Left cardiac atrium (tissue), 4 donors: ENCODE measurements around the gene TBCD. TPM values are rescaled to one million over a fixed set of nuclear protein-coding genes. Genes with fewer than 3 reads are reported as not detected.

Source experiments
- ATAC-seq, 2 donors: fragments of 200-7000 bp; cut with Tn5 transposase; one replicate each; pipeline ENCODE4 v1.9.1; 2020; ENCODE audit warnings: mild to moderate bottlenecking in 2 of 2, moderate library complexity in 2 of 2
- DNase-seq: peaks from one replicate; pipeline ENCODE4 v3.0.0-alpha.2; 2020
- intact Hi-C, 2 donors: fragments of 100-400 bp; cut with DNase I; formaldehyde crosslinking; loops; one replicate each; pipeline versions ENCODE4 v1.14.1 to v1.15.1; 2022 to 2023
- total RNA-seq, 2 donors: library from RNA; stranded (reverse); fragmentation: NEBNext Ultra II Directional; extraction: Animal tissue kit (Norgen Biotek cat#: 25700); gene quantifications; one replicate each; pipeline ENCODE4 v1.2.1, GENCODE V29; 2021
- donor health status: DM: no; HTN: yes; CAD: no.
- donor health status: DM: no; HTN: yes; CAD: no; lungs with severe emphysema.
- donor health status: DM: yes; HTN: yes; CAD: no.
- donor health status: Dilated cardiomyopathy.

TBCD gene
- total RNA-seq, 2 donors from 2014 or later, result 37.0 to 59.8 TPM

GRCh38 chr17:82883419-82884031, 131.7 kb downstream of the TBCD start:
- ATAC-seq (no peak), DNase-seq (no peak)
- intact Hi-C loops, result no loop called here

DNA sequence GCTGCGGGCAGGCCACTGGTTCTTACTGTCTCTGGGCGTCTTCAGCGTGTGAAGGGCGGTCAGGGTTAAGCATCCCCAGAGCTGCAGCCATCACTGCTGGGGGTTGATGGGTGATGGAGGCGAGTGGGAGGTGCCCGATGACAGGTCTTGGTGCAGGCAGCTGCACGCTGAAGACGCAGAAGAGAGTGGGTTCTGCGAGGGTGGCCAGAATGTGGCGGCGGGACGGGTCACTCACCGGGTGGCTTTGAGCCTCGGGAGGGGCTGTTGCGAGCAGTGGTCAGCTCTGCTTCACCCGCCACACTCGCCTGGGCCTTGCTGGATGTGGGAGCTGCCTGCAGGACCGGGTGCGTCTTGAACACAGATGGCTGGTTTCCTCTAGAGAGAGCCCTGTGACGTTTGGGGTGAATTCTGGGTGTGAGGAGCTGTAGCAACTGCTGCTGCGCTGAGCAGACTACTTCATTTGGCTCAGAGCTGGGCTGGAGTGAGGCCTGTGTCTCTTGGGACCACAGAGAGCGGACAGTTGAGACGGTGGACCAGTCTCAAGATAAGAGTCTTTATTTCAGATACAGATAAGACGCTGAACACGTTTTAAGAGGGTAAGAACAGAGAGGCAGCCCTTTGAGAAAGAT, 132.6 kb downstream of the TBCD start:
- ATAC-seq (peak; percentile 33 to 51), DNase-seq (peak; percentile 48)
- intact Hi-C loops, result no loop called here

DNA sequence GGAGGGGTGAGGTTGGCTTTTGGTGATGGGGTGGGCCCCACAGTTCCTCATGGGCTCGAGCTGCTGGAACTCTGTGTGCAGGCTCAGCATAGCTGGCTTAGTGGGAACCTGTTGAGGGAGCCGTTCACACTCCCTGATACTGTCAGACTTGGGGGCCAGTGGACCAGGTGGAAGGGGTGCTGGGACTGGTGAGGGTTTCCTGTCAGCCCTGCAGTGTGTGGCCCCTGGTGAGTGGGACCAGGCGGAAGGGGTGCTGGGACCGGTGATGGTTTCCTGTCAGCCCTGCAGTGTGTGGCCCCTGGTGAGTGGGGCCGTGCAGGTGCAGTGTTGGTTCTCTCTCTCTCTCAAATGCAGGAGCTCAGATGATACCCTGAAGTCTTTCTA, 133.1 kb downstream of the TBCD start:
- ATAC-seq (no peak), DNase-seq (no peak)
- intact Hi-C loops, result no loop called here

- no peak for ATAC-seq
- intact Hi-C loops, result no loop called here
- no peak for DNase-seq
These were observed 135.6 kb downstream of the TBCD start for GRCh38 chr17:82887255-82888164.

GRCh38 chr17:82888583-82889495, 137.0 kb downstream of the TBCD start:
- intact Hi-C loops, result no loop called here
- DNase-seq, result no peak
- peak; percentile 35 to 39 for ATAC-seq

GRCh38 chr17:82889496-82890338, 137.9 kb downstream of the TBCD start:
- DNase-seq (no peak), ATAC-seq (no peak)

DNA sequence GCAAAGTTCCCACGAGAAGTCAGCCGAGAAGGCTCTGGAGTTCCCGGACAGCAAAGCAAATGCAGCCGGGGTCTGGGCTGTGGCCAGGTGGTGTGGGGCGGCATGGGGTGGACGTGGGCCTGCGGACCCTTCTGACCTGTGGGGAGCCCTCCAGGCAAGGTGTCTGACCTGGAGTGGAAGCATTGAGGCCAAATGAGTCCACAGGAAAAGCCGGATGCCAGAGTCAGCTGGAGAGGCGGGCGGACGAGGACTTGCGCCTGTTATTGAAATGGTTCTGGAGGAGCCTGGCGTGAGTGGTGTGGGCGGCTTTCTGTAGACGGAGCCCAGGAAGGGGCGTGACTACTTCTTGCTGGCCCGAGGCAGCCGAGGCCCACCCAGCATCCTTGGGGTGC, 138.5 kb downstream of the TBCD start:
- intact Hi-C loops, result no loop called here
- DNase-seq (no peak), ATAC-seq (peak in 1 of 2 donors; percentile 15)

More at GRCh38 chr17:82889496-82890338, 137.9 kb downstream of the TBCD start:
- intact Hi-C loops, result no loop called here

GRCh38 chr17:82890926-82891678, 139.2 kb downstream of the TBCD start:
- ATAC-seq, result no peak
- DNase-seq, result no peak
- intact Hi-C loops, result no loop called here

GRCh38 chr17:82891911-82892310, 140.0 kb downstream of the TBCD start:
- intact Hi-C loops, result no loop called here
- no peak for DNase-seq

GRCh38 chr17:82892899-82893565, 141.2 kb downstream of the TBCD start:
- DNase-seq (peak; percentile 37), ATAC-seq (peak; percentile 48)
- intact Hi-C loops, result no loop called here

More at GRCh38 chr17:82891911-82892310, 140.0 kb downstream of the TBCD start:
- no peak for ATAC-seq

- ATAC-seq (peak in 1 of 2 donors; percentile 13), DNase-seq (no peak)
These were observed 141.9 kb downstream of the TBCD start for GRCh38 chr17:82893779-82894178.

GRCh38 chr17:82894389-82894788, 142.5 kb downstream of the TBCD start:
- DNase-seq, result no peak
- intact Hi-C loops, result no loop called here
- ATAC-seq, result no peak

More at GRCh38 chr17:82893779-82894178, 141.9 kb downstream of the TBCD start:
- intact Hi-C loops, result no loop called here

- intact Hi-C loops, result no loop called here
- DNase-seq (no peak), ATAC-seq (no peak)
These were observed 143.2 kb downstream of the TBCD start for GRCh38 chr17:82895087-82895486.

- DNase-seq (peak; percentile 12), ATAC-seq (no peak)
- intact Hi-C loops, result no loop called here
These were observed 144.5 kb downstream of the TBCD start for GRCh38 chr17:82896071-82897000.

GRCh38 chr17:82897514-82898249, 145.8 kb downstream of the TBCD start:
- intact Hi-C loops, result no loop called here
- DNase-seq (peak; percentile 12), ATAC-seq (no peak)
